ENCODE data around the gene SLC2A9. TPM values are rescaled to one million over a fixed set of nuclear protein-coding genes. Genes with fewer than 3 reads are reported as not detected.

SLC2A9 gene
- total RNA-seq, 2 donors from 2014 or later = 0.95 to 1.9 TPM

DNA sequence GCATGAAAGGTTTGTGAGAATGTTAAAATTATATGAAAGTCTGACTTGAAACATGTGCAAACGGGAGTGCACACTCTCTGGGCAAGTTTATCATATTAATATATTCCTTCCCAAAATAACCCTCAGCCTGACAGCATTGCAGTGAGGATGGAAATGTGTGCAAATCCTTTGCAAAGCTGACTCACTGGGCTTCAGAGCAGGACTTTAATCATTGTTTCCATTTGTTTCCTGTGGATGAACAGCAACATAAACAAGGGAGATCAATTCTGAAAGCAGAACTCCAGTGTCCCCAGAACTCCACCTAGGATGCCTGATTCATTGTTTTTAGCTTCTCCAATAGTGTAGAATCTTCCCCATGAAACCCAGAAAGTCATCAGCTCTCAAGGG is 32.9 kb downstream of the SLC2A9 start:
- Histone ChIP-seq H3K4me3 (ENCODE audit: low read length) (no peak overlapping the region), H3K9me3 (ENCODE audit: control insufficient read depth, low read length) (no peaks in the 10 kb centered on the region), H3K27me3 (ENCODE audit: control insufficient read depth, insufficient read depth, low read length, poor library complexity, severe bottlenecking) (peaks cover 26% of the 10 kb centered on the region), H3K36me3 (ENCODE audit: control insufficient read depth, insufficient read depth, low read length) (no peaks in the 10 kb centered on the region), H3K27ac (ENCODE audit: low read depth, low read length) (no peak overlapping the region), H3K9ac (ENCODE audit: extremely low read depth, low read length, poor library complexity, severe bottlenecking) (no peak overlapping the region), H3K4me1 (ENCODE audit: control insufficient read depth, insufficient read depth, low read length) (no peaks in the 10 kb centered on the region)
- H3K4me1 Mint-ChIP-seq = no peaks in the 10 kb centered on the region
- no peak for TF ChIP-seq CTCF (conservative IDR thresholded peaks at IDR 0.05)
- peaks cover 24% of the 10 kb centered on the region for H3K27me3 Mint-ChIP-seq (ENCODE audit: insufficient read depth)
- no peaks in the 10 kb centered on the region for H3K36me3 Mint-ChIP-seq (ENCODE audit: low read depth)
- no peak overlapping the region for H3K27ac Mint-ChIP-seq
- no peaks in the 10 kb centered on the region for H3K9me3 Mint-ChIP-seq
- 75% methylated on average over 1 of the region's 1 CpG; no CpG with 5 or more reads in 1 of the 2 experiments for WGBS, 2 experiments (ENCODE audit: insufficient coverage in 1 of 2, insufficient read length in 1 of 2)
- H3K4me3 Mint-ChIP-seq = no peak overlapping the region
- no peak for DNase-seq

DNA sequence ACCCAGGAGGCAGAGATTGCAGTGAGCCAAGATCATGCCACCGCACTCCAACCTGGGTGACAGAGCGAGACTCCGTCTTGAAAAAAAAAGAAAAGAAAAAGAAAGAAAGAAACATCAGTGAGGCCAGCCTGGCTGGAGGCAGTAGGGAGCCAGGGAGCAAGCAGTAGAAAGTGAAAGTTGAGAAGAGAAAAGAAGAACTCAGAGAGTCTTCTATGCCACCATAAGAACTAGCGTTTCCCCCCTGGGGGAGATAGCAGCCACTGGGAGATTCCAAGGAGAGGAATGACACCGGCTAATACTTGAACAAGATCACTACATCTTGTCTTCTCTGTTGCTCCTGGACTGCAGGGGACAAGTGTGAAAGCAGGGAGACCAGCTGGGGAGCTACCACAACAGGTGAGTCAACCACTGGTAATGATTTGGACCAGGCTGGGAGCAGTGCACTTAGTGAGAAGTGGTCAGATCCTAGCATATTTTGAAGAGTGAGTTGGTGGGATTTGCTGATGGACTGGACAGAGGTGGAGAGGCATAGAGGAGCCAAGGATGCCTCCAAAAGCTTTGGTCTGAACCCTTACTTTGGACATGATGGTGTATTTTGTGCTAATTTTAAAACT is 33.4 kb downstream of the SLC2A9 start:
- H3K9ac ChIP-seq (ENCODE audit: extremely low read depth, low read length, poor library complexity, severe bottlenecking) = no peak overlapping the region
- Mint-ChIP-seq H3K4me1 (no peaks in the 10 kb centered on the region), H3K27me3 (ENCODE audit: insufficient read depth) (peaks cover 25% of the 10 kb centered on the region), H3K4me3 (no peak overlapping the region), H3K27ac (no peak overlapping the region), H3K36me3 (ENCODE audit: low read depth) (no peaks in the 10 kb centered on the region), H3K9me3 (no peaks in the 10 kb centered on the region)
- H3K9me3 ChIP-seq (ENCODE audit: control insufficient read depth, low read length) = no peaks in the 10 kb centered on the region
- whole genome bisulfite sequencing, 2 experiments (ENCODE audit: insufficient coverage in 1 of 2, insufficient read length in 1 of 2) = 90 to 95% methylated on average over 2 to 5 of the region's 5 CpGs
- peak; percentile 12 for DNase-seq
- TF ChIP-seq CTCF (conservative IDR thresholded peaks at IDR 0.05) = no peak
- no peaks in the 10 kb centered on the region for H3K36me3 ChIP-seq (ENCODE audit: control insufficient read depth, insufficient read depth, low read length)
- no peak overlapping the region for H3K4me3 ChIP-seq (ENCODE audit: low read length)
- no peaks in the 10 kb centered on the region for H3K4me1 ChIP-seq (ENCODE audit: control insufficient read depth, insufficient read depth, low read length)
- no peak overlapping the region for H3K27ac ChIP-seq (ENCODE audit: low read depth, low read length)
- peaks cover 26% of the 10 kb centered on the region for H3K27me3 ChIP-seq (ENCODE audit: control insufficient read depth, insufficient read depth, low read length, poor library complexity, severe bottlenecking)

GRCh38 chr4:9984621-9985020 is 36.7 kb downstream of the SLC2A9 start:
- H3K27me3 Mint-ChIP-seq (ENCODE audit: insufficient read depth) = peaks cover 46% of the 10 kb centered on the region
- no peaks in the 10 kb centered on the region for H3K36me3 Mint-ChIP-seq (ENCODE audit: low read depth)
- H3K4me1 ChIP-seq (ENCODE audit: control insufficient read depth, insufficient read depth, low read length) = no peaks in the 10 kb centered on the region
- no peak for TF ChIP-seq CTCF (conservative IDR thresholded peaks at IDR 0.05)
- peaks cover 20% of the 10 kb centered on the region for H3K27me3 ChIP-seq (ENCODE audit: control insufficient read depth, insufficient read depth, low read length, poor library complexity, severe bottlenecking)
- H3K27ac Mint-ChIP-seq = no peak overlapping the region
- no peak overlapping the region for H3K9ac ChIP-seq (ENCODE audit: extremely low read depth, low read length, poor library complexity, severe bottlenecking)
- H3K9me3 Mint-ChIP-seq = no peaks in the 10 kb centered on the region
- no peaks in the 10 kb centered on the region for H3K9me3 ChIP-seq (ENCODE audit: control insufficient read depth, low read length)
- H3K4me1 Mint-ChIP-seq = peaks cover 3% of the 10 kb centered on the region
- no peak overlapping the region for H3K27ac ChIP-seq (ENCODE audit: low read depth, low read length)
- no peaks in the 10 kb centered on the region for H3K36me3 ChIP-seq (ENCODE audit: control insufficient read depth, insufficient read depth, low read length)
- no peak overlapping the region for H3K4me3 ChIP-seq (ENCODE audit: low read length)
- no peak overlapping the region for H3K4me3 Mint-ChIP-seq
- 89 to 96% methylated on average over 6 to 7 of the region's 7 CpGs for WGBS, 2 experiments (ENCODE audit: insufficient coverage in 1 of 2, insufficient read length in 1 of 2)
- no peak for DNase-seq

All from endodermal cell (in vitro differentiated cells).